CD8-positive, alpha-beta memory T cell (primary cell): ENCODE results near the gene OR6B3. TPM values are rescaled to one million over a fixed set of nuclear protein-coding genes. Genes with fewer than 3 reads are reported as not detected.
"Not testable (repeated sequence)": the region's sequence is repeated elsewhere in the genome, so short reads cannot be mapped to it uniquely, and the experiment has no call there.

Source experiments
- CTCF ChIA-PET: fragments of 350-600 bp; sonication (Branson Sonifier 250); formaldehyde crosslinking; loops from one replicate; lab custom pipeline; 2021; ENCODE audit warnings: antibody characterized with exemption; lab: Charles Lee
- POLR2A ChIA-PET: fragments of 350-600 bp; sonication (Branson Sonifier 250); formaldehyde crosslinking; loops from one replicate; lab custom pipeline; 2021; ENCODE audit warnings: antibody characterized with exemption; lab: Charles Lee
- DNase-seq, 5 donors: peaks; one replicate each; pipeline versions ENCODE4 v3.0.0 to v3.0.0-alpha.2; 2020 to 2022; ENCODE audit warnings: mixed read lengths in 1 of 5
- H3K27ac ChIP-seq: one replicate; pipeline ENCODE4 v1.7.0; 2013; ENCODE audit warnings: low read depth, mild to moderate bottlenecking, low read length, moderate library complexity
- H3K27me3 ChIP-seq: 2 replicates; pipeline ENCODE4 v1.7.0; 2013; ENCODE audit warnings: low read length, mild to moderate bottlenecking; ENCODE audit not compliant: insufficient read depth, poor library complexity, severe bottlenecking
- H3K36me3 ChIP-seq: 2 replicates; pipeline ENCODE4 v1.7.0; 2013; ENCODE audit warnings: mild to moderate bottlenecking, low read length, moderate library complexity; ENCODE audit not compliant: insufficient read depth
- H3K4me1 ChIP-seq: 2 replicates; pipeline ENCODE4 v1.7.0; 2013; ENCODE audit warnings: mild to moderate bottlenecking, low read length, moderate library complexity; ENCODE audit not compliant: insufficient read depth
- H3K4me3 ChIP-seq: 2 replicates; pipeline ENCODE4 v1.7.0; 2013; ENCODE audit warnings: mild to moderate bottlenecking, low read length
- H3K9me3 ChIP-seq: 2 replicates; pipeline ENCODE4 v1.7.0; 2013; ENCODE audit warnings: mild to moderate bottlenecking, low read length
- H3K27ac Mint-ChIP-seq, 8 donors: one replicate each; pipeline ENCODE4 v1.8.0; 2020 to 2021; ENCODE audit warnings: mixed read lengths in 8 of 8, mild to moderate bottlenecking in 6 of 8, inconsistent platforms in 3 of 8, moderate library complexity in 3 of 8
- H3K27me3 Mint-ChIP-seq, 2 donors: one replicate each; pipeline ENCODE4 v1.8.0; 2020 to 2021; ENCODE audit warnings: mixed read lengths in 2 of 2, mild to moderate bottlenecking in 1 of 2, moderate library complexity in 1 of 2
- H3K36me3 Mint-ChIP-seq, 3 donors: one replicate each; pipeline ENCODE4 v1.8.0; 2020 to 2021; ENCODE audit warnings: mixed read lengths in 3 of 3, inconsistent platforms in 1 of 3, mild to moderate bottlenecking in 1 of 3
- H3K4me1 Mint-ChIP-seq, 3 donors: one replicate each; pipeline ENCODE4 v1.8.0; 2020 to 2021; ENCODE audit warnings: mixed read lengths in 3 of 3, inconsistent platforms in 1 of 3, mild to moderate bottlenecking in 1 of 3
- H3K4me3 Mint-ChIP-seq, 7 donors: one replicate each; pipeline ENCODE4 v1.8.0; 2020 to 2021; ENCODE audit warnings: mixed read lengths in 7 of 7, mild to moderate bottlenecking in 6 of 7, moderate library complexity in 4 of 7, inconsistent platforms in 2 of 7
- H3K9me3 Mint-ChIP-seq, 5 donors: one replicate each; pipeline ENCODE4 v1.8.0; 2020 to 2022; ENCODE audit warnings: mixed read lengths in 5 of 5, mild to moderate bottlenecking in 3 of 5, moderate library complexity in 2 of 5, inconsistent platforms in 1 of 5
- polyA plus RNA-seq: library from polyadenylated mRNA; unstranded; fragments of 300-500 nt; fragmentation: Illumina TruSeq; gene quantifications from one replicate; pipeline ENCODE4 v1.2.3, GENCODE V29; 2021
- total RNA-seq, 2 experiments: library from RNA; stranded (reverse); gene quantifications; one replicate each; pipeline ENCODE4 v1.2.3, GENCODE V29; 2021

OR6B3 gene
- total and polyA plus RNA-seq, 3 experiments from 2014 or later, result not detected

GRCh38 chr2:240055177-240055917 lies 2.0 kb upstream of the OR6B3 start:
- POLR2A ChIA-PET, result no interaction called here
- Mint-ChIP-seq H3K9me3 (no peaks in the 10 kb centered on the region), H3K27ac (peak overlapping the region in 2 of 8 donors; percentile 61 to 81), H3K4me1 (no peaks in the 10 kb centered on the region), H3K4me3 (no peak overlapping the region), H3K36me3 (no peaks in the 10 kb centered on the region), H3K27me3 (peaks cover 43 to 50% of the 10 kb centered on the region in 2 donors)
- no peak overlapping the region for H3K4me3 ChIP-seq
- H3K27me3 ChIP-seq, result no peaks in the 10 kb centered on the region
- H3K9me3 ChIP-seq, result no peaks in the 10 kb centered on the region
- H3K27ac ChIP-seq, result no peak overlapping the region
- no peaks in the 10 kb centered on the region for H3K36me3 ChIP-seq
- CTCF ChIA-PET, result no interaction called here
- no peak for DNase-seq
- H3K4me1 ChIP-seq, result no peaks in the 10 kb centered on the region

- Histone ChIP-seq H3K27me3 (no peaks in the 10 kb centered on the region), H3K36me3 (no peaks in the 10 kb centered on the region), H3K4me1 (no peaks in the 10 kb centered on the region), H3K9me3 (no peaks in the 10 kb centered on the region), H3K4me3 (no peak overlapping the region), H3K27ac (no peak overlapping the region)
- H3K4me1 Mint-ChIP-seq, result no peaks in the 10 kb centered on the region
- DNase-seq, result no peak
- CTCF ChIA-PET, result interaction anchor here (2.0 kb wide), 1 partner anchor 91 kb away, joined by 10 read pairs; no protein-coding TSS in a partner anchor
- no peaks in the 10 kb centered on the region for H3K36me3 Mint-ChIP-seq
- no peak overlapping the region for H3K27ac Mint-ChIP-seq
- peaks cover 36 to 56% of the 10 kb centered on the region in 2 donors for H3K27me3 Mint-ChIP-seq
- H3K9me3 Mint-ChIP-seq, result no peaks in the 10 kb centered on the region
- POLR2A ChIA-PET, result no interaction called here
- H3K4me3 Mint-ChIP-seq, result no peak overlapping the region
Measured at GRCh38 chr2:240052524-240052923, 797 bp downstream of the OR6B3 start.

GRCh38 chr2:240051697-240052096 lies 1.6 kb downstream of the OR6B3 start:
- Mint-ChIP-seq H3K4me3 (no peak overlapping the region), H3K9me3 (no peaks in the 10 kb centered on the region), H3K27ac (no peak overlapping the region), H3K36me3 (no peaks in the 10 kb centered on the region), H3K27me3 (peaks cover 37 to 58% of the 10 kb centered on the region in 2 donors), H3K4me1 (no peaks in the 10 kb centered on the region)
- Histone ChIP-seq H3K9me3 (no peaks in the 10 kb centered on the region), H3K36me3 (no peaks in the 10 kb centered on the region), H3K27ac (no peak overlapping the region), H3K4me3 (no peak overlapping the region), H3K4me1 (no peaks in the 10 kb centered on the region), H3K27me3 (no peaks in the 10 kb centered on the region)
- no peak for DNase-seq
- CTCF ChIA-PET, result interaction anchor here (2.0 kb wide), 1 partner anchor 92 kb away, joined by 10 read pairs; no protein-coding TSS in a partner anchor
- POLR2A ChIA-PET, result no interaction called here

- H3K4me1 ChIP-seq, result no peaks in the 10 kb centered on the region
- Mint-ChIP-seq H3K9me3 (no peaks in the 10 kb centered on the region), H3K4me3 (no peak overlapping the region), H3K27ac (no peak overlapping the region), H3K36me3 (no peaks in the 10 kb centered on the region), H3K27me3 (peaks cover 30 to 51% of the 10 kb centered on the region in 2 donors), H3K4me1 (no peaks in the 10 kb centered on the region)
- CTCF ChIA-PET, result no interaction called here
- no peak overlapping the region for H3K27ac ChIP-seq
- no peaks in the 10 kb centered on the region for H3K9me3 ChIP-seq
- no peak overlapping the region for H3K4me3 ChIP-seq
- no peak for DNase-seq
- no peaks in the 10 kb centered on the region for H3K36me3 ChIP-seq
- POLR2A ChIA-PET, result no interaction called here
- no peaks in the 10 kb centered on the region for H3K27me3 ChIP-seq
Measured at GRCh38 chr2:240050278-240050677, 3.0 kb downstream of the OR6B3 start.

- Histone ChIP-seq H3K36me3 (no peaks in the 10 kb centered on the region), H3K27ac (no peak overlapping the region), H3K27me3 (no peaks in the 10 kb centered on the region), H3K9me3 (no peaks in the 10 kb centered on the region), H3K4me3 (no peak overlapping the region), H3K4me1 (no peaks in the 10 kb centered on the region)
- Mint-ChIP-seq H3K4me1 (no peaks in the 10 kb centered on the region), H3K27me3 (peaks cover 16 to 49% of the 10 kb centered on the region in 2 donors), H3K36me3 (no peaks in the 10 kb centered on the region), H3K9me3 (peaks cover 0 to 1% (median 0%) of the 10 kb centered on the region in 5 donors), H3K4me3 (peak overlapping the region in 1 of 7 donors; percentile 65), H3K27ac (peak overlapping the region in 1 of 8 donors; percentile 8)
- CTCF ChIA-PET, result no interaction called here
- POLR2A ChIA-PET, result no interaction called here
- DNase-seq, result no peak
Measured at GRCh38 chr2:240048237-240048636, 5.1 kb downstream of the OR6B3 start.

GRCh38 chr2:240045098-240045497 lies 8.2 kb downstream of the OR6B3 start:
- Histone ChIP-seq H3K4me1 (no peaks in the 10 kb centered on the region), H3K9me3 (no peaks in the 10 kb centered on the region), H3K4me3 (no peak overlapping the region), H3K27me3 (peaks cover 3% of the 10 kb centered on the region), H3K27ac (no peak overlapping the region), H3K36me3 (no peaks in the 10 kb centered on the region)
- no peaks in the 10 kb centered on the region for H3K36me3 Mint-ChIP-seq
- H3K27me3 Mint-ChIP-seq, result peaks cover 10 to 51% of the 10 kb centered on the region in 2 donors
- no peak overlapping the region for H3K27ac Mint-ChIP-seq
- DNase-seq, result no peak
- ChIA-PET POLR2A (no interaction called here), CTCF (no interaction called here)
- peaks cover 0 to 1% (median 0%) of the 10 kb centered on the region in 5 donors for H3K9me3 Mint-ChIP-seq
- H3K4me1 Mint-ChIP-seq, result no peaks in the 10 kb centered on the region
- no peak overlapping the region for H3K4me3 Mint-ChIP-seq

GRCh38 chr2:240044096-240044495 lies 9.2 kb downstream of the OR6B3 start:
- H3K27ac Mint-ChIP-seq, H3K36me3 ChIP-seq, H3K4me1 Mint-ChIP-seq, H3K4me3 Mint-ChIP-seq, H3K4me3 ChIP-seq, H3K27ac ChIP-seq, H3K9me3 Mint-ChIP-seq, POLR2A ChIA-PET, H3K27me3 ChIP-seq, H3K4me1 ChIP-seq, DNase-seq, H3K9me3 ChIP-seq, H3K36me3 Mint-ChIP-seq: not testable (repeated sequence)
- CTCF ChIA-PET, result interaction anchor here (0.8 kb wide), 1 partner anchor 99 kb away, joined by 3 read pairs; no protein-coding TSS in a partner anchor
- peaks cover 10 to 45% of the 10 kb centered on the region in 2 donors for H3K27me3 Mint-ChIP-seq

- H3K27ac Mint-ChIP-seq, result no peak overlapping the region
- H3K36me3 Mint-ChIP-seq, result no peaks in the 10 kb centered on the region
- DNase-seq, result no peak
- Histone ChIP-seq H3K27ac (no peak overlapping the region), H3K27me3 (peaks cover 7% of the 10 kb centered on the region), H3K4me3 (no peak overlapping the region), H3K36me3 (no peaks in the 10 kb centered on the region), H3K9me3 (no peaks in the 10 kb centered on the region), H3K4me1 (no peaks in the 10 kb centered on the region)
- H3K9me3 Mint-ChIP-seq, result peaks cover 0 to 1% (median 0%) of the 10 kb centered on the region in 5 donors
- no peak overlapping the region for H3K4me3 Mint-ChIP-seq
- POLR2A ChIA-PET, result no interaction called here
- H3K27me3 Mint-ChIP-seq, result peaks cover 10 to 40% of the 10 kb centered on the region in 2 donors
- CTCF ChIA-PET, result interaction anchor here (0.8 kb wide), 1 partner anchor 100 kb away, joined by 3 read pairs; no protein-coding TSS in a partner anchor
- no peaks in the 10 kb centered on the region for H3K4me1 Mint-ChIP-seq
Measured at GRCh38 chr2:240043279-240043989, 9.9 kb downstream of the OR6B3 start.
